NCI-H524 treated with DMSO at 0.1 percent for 48 hours (cell line): ENCODE data around the gene GREB1.

Source experiments
- DNase-seq: peaks from one replicate; lab custom pipeline; 2025; lab: John Stamatoyannopoulos, UW

Gene GREB1

DNA sequence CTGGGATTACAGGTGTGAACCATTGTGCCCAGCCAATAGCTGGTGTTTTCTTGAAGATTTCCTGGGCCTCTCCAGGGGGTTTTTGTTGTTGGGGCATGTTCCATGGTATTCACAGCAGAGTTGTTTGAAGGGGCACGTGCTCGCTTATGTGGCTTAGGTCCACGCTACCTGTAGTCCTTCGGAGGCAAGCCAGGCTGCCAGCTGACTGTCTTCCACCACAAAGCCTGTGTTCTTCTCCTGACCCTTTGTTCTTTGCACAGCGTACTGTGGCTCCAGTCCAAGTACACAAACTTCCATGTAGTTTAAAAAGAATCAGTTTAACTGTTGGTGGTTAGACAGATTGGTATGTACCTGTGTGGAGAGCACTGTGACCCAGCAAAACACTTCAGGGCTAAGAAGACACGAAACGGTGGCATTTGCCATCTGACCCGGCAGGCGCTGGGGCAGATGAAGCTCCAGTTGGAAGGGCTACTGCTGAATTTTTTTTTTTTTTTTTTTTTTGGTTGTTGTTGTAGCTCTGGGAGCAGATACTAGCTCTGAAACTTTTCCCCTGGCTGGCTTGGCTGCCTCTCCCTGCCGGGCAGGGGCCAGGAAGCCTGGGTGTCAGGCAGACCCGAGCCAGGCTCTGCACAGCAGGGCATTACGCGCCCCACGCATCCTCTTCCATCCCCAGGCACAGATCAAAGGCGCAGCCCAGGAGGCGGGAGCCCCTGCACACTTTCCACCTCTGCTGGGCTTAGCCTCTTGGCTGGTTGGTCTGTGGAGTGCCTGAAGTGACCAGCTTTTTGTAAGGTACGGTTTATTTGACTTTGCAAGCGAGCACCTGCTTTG is 5.7 kb downstream of the GREB1 start:
- peak; percentile 20 for DNase-seq

DNA sequence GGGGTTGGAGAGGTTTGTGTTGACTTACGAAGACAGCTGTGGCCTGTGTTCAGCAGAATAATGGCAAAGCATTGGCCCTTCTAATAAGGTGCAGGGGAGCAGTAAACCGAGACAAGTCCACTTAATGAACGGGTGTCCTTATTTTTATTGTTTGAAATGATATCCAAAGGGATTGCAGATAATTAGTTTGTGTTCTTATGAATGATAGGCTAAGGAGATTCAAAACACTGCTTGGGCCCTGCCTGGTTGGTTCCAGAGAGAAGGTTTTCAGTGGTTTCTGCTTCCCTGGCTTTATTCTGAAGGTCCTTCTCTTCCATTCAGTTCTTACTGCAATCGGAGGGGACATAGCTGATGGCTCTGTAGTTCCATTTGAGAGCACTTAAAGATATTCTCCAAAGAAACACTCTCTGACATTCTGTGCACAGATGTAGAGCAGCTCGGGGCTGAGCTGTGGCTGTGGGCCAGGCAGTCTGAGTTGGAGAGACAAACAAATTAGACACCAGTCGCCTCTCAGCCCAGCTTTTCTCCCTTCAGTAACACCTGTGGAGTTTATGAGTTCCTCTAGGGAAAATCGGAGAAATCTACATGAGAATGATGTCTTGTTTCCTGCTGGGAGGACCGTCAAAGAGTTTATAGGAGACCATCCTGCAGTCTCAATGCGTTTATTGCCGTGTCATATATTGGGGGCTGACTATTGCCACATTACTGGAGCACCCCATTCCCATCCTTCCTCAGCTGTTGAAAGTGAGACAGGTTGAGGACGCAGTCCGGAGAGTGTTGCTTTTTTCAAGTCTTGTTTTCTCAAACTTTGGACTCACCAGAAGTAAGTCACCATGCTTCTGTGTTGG is 6.5 kb downstream of the GREB1 start:
- peak; percentile 14 for DNase-seq

DNA sequence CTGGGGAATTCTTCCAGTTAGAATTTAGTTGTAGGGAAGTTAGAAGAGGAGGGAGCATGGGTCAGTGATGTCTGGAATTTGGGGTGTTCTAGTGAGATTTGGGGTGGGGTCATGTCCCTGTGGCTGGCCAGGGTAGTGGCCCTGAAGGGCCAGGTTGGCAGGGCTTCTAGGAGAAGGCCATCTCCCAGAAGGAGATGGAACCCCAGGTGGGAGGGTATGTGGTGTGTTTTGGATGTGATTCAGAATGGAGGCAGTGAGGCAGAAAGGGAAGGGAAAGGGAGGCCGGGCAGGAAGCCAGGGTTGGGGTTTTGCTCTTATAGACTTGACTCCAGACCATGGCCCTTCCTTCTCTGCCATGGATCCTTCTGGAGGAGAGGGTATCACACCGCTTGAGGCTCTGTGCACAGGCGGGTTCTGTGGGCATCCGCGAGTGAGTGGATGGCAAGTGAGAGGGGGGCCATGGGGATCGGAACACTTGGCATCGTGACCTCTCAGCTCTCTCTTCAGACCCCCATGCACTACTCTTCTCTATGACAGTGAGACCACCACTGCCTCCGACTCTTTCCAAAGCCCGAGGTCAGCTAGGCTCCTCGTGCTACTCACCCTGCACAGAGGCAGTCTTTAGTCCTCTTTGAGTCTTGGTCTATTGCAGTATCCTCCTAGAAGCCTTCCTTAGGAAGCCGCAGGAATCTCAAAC is 7.3 kb downstream of the GREB1 start:
- DNase-seq: no peak

DNA sequence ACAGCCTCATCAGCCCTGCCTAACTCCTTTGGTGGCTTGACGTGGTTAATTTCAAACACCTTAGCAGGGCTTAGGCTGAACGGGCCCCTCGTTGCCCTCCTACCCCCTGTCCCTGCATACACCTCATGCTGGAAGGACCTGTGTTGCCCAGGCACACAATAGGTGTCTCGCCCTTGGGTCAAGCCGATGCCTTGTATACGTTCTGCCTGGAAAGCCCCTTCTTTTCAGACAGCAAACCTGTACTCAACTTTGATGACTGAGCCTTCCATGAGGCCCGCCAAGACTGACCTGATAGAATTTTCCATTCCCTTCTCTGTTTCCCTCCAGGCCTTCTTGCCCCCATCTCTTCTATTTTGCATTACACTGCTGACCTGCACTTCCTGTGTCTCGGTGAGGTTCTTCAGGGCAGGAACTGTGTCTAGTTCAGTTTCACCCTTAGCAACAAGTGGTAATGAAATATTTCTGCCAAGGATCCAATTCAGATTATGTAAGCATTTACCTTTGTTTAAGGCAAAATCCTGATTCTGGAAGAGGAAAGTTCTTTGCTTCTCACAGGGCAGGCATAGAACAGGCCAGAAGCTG is 7.9 kb downstream of the GREB1 start:
- DNase-seq: no peak

DNA sequence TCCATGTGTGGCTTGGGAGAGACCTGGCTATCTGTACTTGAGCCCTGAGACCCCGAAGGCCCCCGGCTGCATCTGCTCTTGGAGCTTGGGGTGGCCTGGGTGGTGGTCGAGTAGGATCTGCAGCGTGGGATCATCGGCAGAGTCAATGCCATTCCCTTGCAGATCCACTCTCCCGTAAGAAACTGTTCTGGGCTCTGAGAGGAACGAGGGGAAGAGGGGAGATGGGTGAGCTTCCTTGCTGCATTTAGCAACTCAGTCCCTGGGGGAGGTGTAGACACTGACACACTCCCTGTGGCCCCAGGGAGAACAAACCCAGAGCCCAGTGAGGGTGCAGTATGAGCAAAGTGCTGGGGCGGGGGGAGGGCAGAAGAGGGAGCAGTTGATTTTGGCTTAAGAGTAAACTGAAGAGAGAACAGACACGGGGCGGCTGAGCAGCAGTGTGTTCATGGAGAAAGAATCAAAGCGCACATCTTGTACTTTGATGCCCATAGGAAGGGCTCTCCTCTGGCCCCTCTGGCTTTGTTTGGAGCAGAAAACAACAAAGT is 8.5 kb downstream of the GREB1 start:
- no peak for DNase-seq

DNA sequence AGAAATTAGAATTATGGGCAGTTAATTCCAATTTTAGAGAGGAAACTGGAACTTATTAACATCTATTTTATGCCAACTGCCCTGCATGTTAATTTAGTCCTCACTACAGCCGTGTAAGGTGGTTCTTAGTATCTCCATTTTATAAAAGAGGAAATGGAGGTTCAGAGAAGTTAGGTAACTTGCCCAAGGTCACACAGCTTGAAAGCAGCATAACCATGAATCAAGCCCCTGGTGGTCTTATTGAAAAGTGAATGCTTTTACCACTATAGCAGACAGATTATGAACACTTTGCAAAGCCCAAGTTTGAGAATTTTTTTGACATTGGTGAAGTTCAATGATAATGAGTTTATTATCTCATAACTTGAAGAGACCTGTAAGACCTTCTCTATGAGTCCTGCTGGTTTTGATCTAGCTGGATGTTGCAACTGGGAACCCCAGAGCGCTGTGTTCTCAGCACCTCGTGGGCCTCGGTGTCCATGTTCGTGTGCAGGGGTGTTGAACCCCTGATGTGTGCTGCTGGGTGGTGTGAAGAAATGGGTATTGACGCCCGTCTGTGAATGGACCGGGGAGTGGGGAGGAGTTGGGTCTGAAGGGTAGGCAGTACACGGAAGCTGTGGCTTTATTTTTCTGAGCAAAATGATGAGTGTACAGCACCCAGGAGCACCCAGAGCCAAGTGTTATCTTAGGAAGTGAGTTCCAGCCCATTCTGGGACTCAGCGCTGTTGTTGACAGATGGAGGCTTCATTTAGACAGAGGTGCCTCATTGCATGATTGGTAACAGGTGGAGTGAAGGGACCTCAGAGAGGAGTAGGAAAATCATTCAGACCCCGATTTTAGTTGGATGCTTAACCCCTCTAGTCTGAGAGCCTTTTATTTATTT is 9.7 kb downstream of the GREB1 start:
- DNase-seq: peak; percentile 3

DNA sequence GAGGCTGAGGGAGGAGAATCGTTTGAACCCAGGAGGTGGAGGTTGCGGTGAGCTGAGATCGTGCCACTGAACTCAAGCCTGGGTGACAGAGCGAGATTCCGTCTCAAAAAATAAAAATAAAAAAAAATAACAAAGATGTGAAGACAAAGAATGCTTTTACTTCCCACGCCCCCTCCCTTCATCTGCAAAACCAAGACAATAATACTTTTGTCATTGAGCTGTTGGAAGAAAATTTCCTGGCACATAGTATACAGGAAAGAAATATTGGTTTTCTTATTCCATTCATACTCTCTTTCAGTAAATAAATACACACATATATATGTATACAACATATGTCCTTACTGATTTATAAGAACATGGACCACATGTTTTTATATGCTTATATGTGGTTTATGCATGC is 12.2 kb downstream of the GREB1 start:
- DNase-seq: no peak

DNA sequence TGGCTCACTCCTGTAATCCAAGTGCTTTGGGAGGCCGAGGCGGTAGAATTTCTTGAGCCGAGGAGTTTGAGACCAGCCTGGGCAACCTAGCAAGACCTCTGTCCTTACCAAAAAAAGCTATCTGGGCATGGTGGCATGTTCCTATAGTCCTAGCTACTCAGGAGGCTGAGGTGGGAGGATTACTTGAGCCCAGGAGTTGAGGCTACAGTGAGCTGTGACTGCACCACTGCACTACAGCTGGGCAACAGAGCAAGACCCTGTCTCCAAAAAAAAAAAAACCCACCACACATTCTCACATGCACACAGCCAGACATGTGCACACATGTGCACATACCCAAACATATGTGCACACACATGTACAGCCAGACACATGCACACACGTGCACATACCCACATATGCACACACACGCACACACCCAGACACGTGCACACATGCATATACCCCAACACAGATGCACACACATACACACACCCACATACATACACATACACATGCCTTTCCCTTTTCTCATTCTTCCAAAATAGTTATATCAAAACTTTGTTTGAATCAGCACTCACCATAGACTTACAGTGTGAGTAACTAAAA is 14.2 kb downstream of the GREB1 start:
- DNase-seq: no peak

DNA sequence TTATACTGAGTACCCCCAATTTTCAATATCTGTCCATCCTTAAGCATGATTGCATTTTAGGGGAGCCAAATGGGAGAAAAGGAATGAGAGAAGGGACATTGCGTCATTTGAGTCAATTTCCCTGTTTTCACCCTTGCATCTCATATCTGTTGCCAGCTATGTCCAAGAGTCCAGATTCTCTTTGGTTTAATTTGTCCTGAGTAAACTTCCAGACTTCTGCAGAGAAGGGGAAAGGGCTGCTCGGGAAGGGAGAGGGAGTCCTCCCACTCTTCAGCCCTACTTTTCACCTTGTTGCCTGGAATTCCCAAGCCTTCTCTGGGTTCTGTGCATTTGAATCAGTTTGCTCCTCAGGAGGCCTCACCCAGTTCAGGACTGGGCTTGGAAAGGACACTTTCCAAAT is 16.5 kb downstream of the GREB1 start:
- DNase-seq: no peak

DNA sequence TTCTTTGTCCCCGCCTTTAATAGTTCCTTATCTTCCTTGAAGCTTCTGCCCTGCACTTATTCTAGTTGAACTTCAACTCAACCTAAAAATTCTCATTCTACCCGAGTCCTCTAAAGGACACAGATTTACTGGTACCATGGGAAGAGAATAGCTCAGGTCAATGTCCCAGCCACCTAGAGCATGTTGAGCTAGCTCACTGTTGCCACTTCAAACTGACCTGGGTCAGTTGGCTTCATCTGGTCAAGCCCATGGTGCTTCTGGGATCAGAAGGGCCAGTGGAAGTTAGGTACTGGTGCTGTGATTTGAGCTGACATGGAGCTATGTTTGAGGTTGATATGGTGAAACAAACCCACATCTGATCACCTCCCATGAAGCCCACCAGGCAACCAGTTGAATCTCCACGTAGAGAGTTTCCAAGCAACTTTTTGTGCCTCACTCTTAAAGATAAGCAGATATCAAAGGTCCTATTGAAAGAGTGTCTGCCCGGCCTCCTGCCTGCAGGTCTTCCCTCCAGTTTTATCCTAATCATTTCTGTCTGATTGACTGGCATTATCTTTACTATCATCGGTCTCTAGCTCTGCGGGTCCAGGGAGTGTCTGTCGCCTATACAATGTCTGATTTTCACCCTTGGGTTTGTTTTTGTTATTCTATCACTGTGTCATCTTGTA is 17.2 kb downstream of the GREB1 start:
- DNase-seq: no peak

DNA sequence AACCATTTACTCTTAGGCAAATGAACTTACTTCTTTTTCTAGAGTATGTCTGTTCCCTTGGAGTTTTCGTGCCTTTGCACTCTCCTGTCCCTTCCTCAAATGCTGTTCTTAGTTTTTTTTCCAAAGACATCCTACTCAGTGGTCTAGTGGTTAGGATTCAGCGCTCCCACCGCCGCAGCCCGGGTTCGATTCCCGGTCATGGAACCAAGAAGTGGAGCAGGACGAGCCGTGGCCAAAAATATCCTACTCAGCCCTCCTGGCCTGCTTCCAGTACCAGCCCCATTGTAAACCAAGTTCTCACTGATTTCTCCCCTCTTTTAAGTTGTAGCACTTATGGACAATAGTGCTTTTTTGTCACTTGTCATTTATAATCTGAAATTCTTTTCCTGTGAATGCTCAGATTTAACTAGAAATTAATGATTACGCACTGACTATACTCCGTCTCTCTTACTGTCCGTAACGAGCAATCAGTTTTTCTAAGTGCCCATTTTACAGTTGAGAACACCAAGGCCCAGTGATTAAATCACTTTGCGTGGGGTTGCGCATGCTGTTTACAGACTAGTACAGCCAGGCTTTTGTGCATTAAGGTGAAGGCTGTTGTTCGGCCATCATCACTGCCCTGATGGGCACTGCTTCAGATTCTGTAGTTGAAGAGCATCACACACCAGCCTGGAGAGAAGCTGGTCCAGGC is 17.9 kb downstream of the GREB1 start:
- no peak for DNase-seq

DNA sequence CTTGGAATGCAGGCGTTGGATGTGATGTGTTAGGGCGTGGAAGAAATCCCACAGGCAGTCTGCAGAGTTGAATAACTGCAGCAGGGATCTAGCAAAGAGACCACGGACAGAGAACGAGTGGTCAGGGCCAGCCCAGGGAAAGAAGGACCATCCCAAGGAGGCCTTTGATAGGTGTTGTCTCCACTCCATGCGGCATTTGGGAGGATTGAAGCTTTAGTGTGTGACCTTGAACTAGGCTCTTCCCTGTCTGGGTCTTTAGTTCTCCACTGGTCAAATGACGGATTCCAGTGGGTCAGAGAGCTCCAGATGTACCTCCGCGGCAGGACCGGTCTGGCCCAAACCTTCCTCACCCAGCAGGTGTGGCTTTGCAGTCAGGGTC is 18.4 kb downstream of the GREB1 start:
- no peak for DNase-seq

DNA sequence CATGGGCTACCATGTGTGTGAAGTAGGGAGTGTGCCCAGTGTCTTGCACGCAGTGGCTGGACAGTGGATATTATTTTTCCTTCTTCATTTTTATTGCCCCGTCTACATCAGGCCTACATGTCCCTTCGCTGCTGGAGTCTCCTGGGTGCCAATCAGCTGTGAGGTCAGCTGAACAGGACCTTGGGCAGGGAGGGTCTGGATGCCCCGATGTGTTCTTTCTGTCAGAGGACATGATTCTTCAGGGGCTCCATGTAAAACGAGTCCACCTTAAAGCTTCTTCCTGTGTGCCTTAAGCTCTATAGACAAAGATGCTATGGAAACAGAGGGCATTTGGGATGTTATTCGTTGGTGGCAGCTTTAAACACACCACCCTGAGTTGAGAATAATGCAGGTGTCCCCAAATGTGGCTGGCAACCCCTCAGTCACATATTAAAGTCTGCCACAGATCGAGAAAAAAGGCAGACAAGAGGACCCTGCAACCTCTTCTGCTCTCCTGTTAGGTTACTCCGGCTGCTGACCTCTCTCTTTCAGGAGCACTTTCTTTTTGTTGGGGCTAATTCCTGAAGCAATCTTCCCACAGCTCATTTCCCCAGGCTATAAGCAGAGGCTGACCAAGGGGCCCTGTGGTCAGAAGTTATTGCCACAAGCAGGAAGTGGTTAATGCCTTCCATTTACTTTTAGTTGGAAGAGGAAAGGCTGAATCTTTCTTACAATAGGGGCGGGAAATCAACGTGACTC is 20.0 kb downstream of the GREB1 start:
- no peak for DNase-seq

DNA sequence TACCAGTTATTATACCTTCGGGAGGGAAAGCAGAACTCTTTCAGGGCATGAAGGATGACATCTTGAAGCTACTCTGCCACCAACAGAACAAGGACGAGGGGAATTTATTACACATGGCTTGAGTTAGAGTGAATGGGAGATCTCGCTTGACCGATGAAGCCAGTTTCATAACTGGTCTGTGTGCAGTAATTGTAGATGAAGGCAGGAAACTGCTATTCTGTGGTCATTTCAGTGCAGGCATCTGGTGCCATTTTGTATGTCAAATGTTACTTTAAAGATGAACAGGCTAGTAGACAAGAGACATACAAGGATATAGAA is 20.5 kb downstream of the GREB1 start:
- no peak for DNase-seq

DNA sequence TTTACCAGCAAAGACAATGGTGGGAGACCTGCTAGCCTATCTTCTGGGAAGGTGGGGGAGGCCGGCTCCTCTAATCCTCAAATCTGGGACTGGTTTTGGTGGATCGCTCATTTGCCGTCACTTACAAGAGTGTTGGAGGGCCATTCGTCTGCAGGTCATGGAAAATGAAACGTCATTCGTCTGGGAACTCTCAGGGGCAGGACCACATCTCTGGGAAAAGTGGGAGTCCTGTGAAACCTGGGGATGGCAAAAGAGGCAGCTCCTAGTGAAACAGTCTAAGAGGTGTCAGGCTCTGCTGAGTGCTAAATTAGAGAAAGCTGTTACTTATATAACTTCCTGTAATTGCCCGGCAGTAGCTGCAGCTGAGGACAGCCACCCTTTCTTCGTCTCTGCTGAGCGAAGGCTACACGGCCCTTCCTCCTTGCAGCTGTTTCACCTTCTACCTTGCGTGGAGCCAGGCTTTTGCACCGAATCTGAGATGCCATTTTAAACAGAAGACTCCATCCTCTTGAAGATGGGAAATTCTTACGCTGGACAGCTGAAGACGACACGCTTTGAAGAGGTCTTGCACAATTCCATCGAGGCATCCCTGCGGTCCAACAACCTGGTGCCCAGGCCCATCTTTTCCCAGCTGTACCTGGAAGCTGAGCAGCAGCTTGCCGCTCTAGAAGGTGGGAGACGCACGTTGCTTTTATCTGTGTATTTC is 22.4 kb downstream of the GREB1 start:
- DNase-seq: no peak

DNA sequence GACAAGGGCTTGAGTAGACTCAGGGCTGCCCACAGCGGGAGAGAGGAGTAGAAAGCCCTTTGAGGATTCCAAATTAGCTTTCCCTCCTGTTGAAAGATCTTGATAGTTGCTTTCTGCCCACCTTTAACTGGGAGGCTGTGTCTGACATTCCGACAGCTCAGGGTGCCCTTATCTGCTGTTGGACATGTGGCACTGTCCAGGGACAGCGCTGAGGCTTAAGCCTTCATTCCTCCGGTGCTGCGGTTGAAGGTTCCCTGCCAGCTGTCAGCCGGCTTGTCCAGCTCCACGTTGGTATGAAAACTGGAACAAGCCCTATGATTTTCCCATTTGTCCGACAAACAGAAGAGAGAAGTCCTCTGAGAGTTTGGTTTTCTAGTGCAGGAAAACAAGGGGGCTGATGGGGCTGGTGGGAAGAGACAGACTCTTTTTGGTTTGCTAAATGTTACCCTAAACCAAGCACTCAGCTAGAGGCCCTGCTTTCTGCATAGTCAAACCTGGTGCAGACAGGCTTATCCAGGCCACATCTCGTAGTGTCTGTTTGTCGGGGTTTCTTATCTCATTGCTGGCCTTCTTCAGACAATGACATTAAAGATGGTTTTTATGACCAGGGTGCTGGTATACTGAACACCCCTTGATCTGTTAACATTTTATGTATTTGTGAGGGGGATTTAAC is 24.5 kb downstream of the GREB1 start:
- DNase-seq: no peak

DNA sequence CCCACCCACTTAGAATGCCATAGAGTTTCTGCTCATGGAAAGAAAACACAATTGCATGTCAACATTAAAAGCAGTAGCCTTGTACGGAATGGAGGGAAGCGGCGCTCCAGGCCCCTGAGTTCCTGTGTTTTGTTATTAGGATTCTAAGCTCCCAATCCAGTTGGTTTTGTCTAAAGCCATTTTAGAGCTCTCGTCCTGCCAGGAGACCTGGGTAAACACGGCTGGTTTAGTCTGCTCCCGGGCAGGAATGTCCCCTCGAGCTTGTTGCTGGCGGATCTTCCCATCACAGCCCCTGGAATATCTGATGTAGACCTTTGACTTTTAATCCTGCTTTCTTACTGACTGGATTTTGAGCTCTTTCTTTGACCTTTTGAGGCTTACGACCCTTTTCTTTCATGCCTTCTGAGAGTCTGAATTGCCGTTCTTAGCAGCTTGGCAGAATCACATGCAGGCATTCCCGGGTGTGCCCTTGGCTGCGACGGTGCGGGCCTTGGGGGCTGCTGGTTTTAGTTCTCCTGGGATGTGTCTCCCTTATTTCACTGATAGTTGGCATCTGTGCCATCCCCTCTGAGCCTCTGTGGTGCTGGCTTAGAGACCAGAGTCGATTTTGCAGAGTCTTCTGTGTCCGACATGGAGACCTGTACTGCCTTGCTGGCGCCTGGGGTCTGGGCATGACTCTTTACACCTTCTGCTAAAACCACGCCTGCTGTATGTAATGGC is 25.4 kb downstream of the GREB1 start:
- DNase-seq: no peak
